KMS-11 (cell line): ENCODE measurements around the gene TMPRSS3.

Experiments used
- H2AFZ ChIP-seq: fragments of 200-600 bp; sonication (generic); 2 replicates; pipeline ENCODE4 v1.6.1; 2016; ENCODE audit warnings: antibody characterized with exemption, mixed run types, low read depth
- H3K27ac ChIP-seq: fragments of 200-600 bp; sonication (generic); 2 replicates; pipeline ENCODE4 v1.6.1; 2016; ENCODE audit warnings: mild to moderate bottlenecking, mixed run types
- H3K27me3 ChIP-seq: fragments of 200-600 bp; sonication (generic); 2 replicates; pipeline ENCODE4 v1.6.1; 2017; ENCODE audit warnings: mild to moderate bottlenecking, low read depth, mixed run types, moderate library complexity; ENCODE audit not compliant: insufficient read depth
- H3K36me3 ChIP-seq: fragments of 200-600 bp; sonication (generic); 2 replicates; pipeline ENCODE4 v1.6.1; 2017; ENCODE audit warnings: mild to moderate bottlenecking, mixed run types; ENCODE audit not compliant: insufficient read depth
- H3K4me1 ChIP-seq: fragments of 200-600 bp; sonication (generic); 2 replicates; pipeline ENCODE4 v1.6.1; 2016; ENCODE audit warnings: mild to moderate bottlenecking, low read depth, mixed run types; ENCODE audit not compliant: poor library complexity, severe bottlenecking
- H3K4me2 ChIP-seq: fragments of 200-600 bp; sonication (generic); 2 replicates; pipeline ENCODE4 v1.7.0; 2016; ENCODE audit warnings: mild to moderate bottlenecking, mixed run types
- H3K4me3 ChIP-seq: fragments of 200-600 bp; sonication (generic); IDR thresholded peaks from 2 replicates; pipeline ENCODE4 v1.6.1; 2017; ENCODE audit warnings: low read depth, low read length, mixed read lengths; ENCODE audit not compliant: insufficient read depth
- H3K79me2 ChIP-seq: fragments of 200-600 bp; sonication (generic); 2 replicates; pipeline ENCODE4 v1.6.1; 2016; ENCODE audit warnings: low read depth, mixed run types; ENCODE audit not compliant: insufficient read depth
- H3K9ac ChIP-seq: fragments of 200-600 bp; sonication (generic); 2 replicates; pipeline ENCODE4 v1.6.1; 2016; ENCODE audit warnings: mild to moderate bottlenecking, mixed run types
- H4K20me1 ChIP-seq: fragments of 200-600 bp; sonication (generic); 2 replicates; pipeline ENCODE4 v1.6.1; 2016; ENCODE audit warnings: mild to moderate bottlenecking, mixed run types; ENCODE audit not compliant: insufficient read depth
- TF ChIP-seq, protein P1 (sequence below): fragments of 200-600 bp; sonication (generic); conservative IDR thresholded peaks from 2 replicates; pipeline ENCODE4 v1.6.1; 2017; ENCODE audit warnings: low read depth, mild to moderate bottlenecking, antibody characterized with exemption, low read length, moderate library complexity, mixed read lengths

TMPRSS3 gene

DNA sequence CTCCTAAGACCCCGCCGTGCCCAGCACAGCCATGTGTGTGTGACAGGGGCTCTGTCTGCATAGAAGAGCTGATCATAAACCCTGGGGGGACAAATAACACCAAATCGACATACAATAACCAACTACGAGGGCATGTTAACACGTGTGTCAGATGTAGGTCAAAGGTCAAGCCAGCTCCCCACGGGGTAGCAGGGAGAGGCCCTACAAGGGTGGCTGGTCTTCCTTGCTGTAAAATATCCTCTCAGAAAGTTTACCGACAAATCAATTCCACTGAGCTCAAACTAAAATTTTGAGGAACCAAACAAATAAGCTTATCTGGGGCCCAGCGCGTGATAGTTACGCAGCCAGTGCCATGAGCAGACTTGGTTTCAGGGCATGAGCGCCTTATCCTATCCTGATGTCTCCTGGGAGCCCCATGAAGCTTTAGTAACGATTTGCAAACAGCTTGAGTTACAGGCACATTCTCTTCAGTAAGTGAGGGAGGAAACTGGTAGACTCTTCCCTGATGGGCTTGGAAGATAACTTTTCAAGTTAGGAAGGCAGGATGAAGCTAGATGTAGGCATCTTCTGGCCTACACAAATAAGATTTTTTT, 2.7 kb upstream of the TMPRSS3 start:
- H3K4me3 ChIP-seq: no peak overlapping the region
- no peaks in the 10 kb centered on the region for H3K36me3 ChIP-seq
- TF ChIP-seq, protein P1, sequence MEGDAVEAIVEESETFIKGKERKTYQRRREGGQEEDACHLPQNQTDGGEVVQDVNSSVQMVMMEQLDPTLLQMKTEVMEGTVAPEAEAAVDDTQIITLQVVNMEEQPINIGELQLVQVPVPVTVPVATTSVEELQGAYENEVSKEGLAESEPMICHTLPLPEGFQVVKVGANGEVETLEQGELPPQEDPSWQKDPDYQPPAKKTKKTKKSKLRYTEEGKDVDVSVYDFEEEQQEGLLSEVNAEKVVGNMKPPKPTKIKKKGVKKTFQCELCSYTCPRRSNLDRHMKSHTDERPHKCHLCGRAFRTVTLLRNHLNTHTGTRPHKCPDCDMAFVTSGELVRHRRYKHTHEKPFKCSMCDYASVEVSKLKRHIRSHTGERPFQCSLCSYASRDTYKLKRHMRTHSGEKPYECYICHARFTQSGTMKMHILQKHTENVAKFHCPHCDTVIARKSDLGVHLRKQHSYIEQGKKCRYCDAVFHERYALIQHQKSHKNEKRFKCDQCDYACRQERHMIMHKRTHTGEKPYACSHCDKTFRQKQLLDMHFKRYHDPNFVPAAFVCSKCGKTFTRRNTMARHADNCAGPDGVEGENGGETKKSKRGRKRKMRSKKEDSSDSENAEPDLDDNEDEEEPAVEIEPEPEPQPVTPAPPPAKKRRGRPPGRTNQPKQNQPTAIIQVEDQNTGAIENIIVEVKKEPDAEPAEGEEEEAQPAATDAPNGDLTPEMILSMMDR: no peak
- no peak overlapping the region for H3K4me2 ChIP-seq
- H3K9ac ChIP-seq: no peak overlapping the region
- no peaks in the 10 kb centered on the region for H3K4me1 ChIP-seq
- no peak overlapping the region for H2AFZ ChIP-seq
- no peak overlapping the region for H3K27ac ChIP-seq
- no peaks in the 10 kb centered on the region for H4K20me1 ChIP-seq
- H3K79me2 ChIP-seq: no peaks in the 10 kb centered on the region
- H3K27me3 ChIP-seq: peaks cover 10% of the 10 kb centered on the region; the same call in 1 of the 2 replicates

DNA sequence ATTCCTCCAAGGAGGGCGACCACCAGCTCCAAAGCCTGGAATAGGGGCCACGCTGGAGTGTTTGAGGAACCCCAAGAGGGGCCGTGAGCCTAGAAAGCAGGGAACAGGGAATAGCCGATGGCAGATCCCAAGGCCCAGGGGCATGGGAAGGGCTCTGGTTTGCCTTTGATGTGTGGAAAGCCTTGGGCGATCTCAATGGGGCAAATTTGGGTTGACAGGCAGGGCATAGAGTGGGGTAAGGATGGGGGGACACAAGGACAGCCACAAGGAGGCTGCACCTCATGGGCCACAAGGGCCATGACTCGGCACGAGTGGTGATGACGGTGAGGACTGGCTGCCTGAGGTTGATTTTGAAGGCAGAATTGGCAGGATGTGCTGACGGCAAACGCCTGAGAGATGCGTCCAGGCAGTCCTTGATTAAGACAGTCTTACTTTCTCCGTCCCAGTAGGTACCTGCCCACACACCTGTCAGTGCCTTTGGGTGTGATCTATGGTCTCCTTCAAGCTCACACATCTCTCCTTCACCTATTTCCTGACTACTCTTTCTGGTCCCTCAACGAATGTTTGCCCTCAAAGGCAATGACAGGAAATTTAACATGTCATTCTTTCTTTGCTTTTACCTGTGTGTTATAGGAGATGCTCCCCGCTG, 2.0 kb upstream of the TMPRSS3 start:
- no peak overlapping the region for H3K4me2 ChIP-seq
- no peak overlapping the region for H3K4me3 ChIP-seq
- H3K36me3 ChIP-seq: no peaks in the 10 kb centered on the region
- no peaks in the 10 kb centered on the region for H3K79me2 ChIP-seq
- no peak overlapping the region for H2AFZ ChIP-seq
- no peaks in the 10 kb centered on the region for H3K4me1 ChIP-seq
- H3K27ac ChIP-seq: no peak overlapping the region
- H4K20me1 ChIP-seq: no peaks in the 10 kb centered on the region
- TF ChIP-seq, protein P1: no peak
- peaks cover 15% of the 10 kb centered on the region; the same call in 1 of the 2 replicates for H3K27me3 ChIP-seq
- no peak overlapping the region for H3K9ac ChIP-seq

DNA sequence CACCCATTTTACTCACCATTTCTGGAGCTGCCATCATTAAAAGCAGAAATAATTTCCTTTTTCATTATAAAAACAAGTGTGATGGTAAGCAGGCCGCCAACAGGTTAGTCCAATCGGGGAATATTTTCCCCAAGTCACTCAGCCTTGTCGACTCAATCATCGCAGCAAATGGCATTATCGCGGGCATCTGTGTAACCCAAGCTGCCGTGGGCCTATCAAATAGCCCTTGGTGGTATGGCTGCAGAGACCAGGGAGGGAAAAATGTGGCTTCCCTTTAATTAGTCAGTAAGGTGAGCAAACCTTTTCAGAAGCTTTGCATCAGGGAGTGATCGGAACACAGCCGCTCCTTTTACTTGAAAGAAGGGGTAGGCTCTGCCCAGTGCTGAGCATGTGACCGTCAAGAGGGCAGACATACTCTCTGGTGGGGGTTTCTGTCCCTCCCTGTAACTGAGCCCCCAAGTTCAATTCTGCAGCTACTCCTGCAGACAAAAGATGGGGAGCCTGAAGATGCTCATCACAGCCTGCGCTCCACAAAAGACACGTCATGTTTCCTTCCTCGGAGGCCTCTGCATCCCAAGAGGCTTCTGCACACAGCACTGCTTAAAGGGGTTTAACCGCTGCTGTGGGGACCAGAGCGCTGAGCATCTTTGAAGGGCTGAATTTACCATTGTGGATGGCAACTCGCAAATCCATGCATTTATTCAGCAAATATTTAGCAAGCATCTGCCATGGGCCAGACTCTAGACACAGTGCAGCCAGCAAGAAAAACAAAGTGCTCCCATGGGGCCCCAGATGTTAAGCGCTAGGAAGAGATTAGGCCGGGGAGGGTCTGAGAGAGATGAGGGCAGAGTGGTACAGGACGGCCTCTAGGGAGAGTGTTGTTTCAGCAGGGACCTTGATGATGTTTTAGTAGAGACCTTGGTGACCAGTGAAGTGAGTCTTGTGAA, 1.2 kb upstream of the TMPRSS3 start:
- H4K20me1 ChIP-seq: no peaks in the 10 kb centered on the region
- no peak overlapping the region for H3K27ac ChIP-seq
- peaks cover 15% of the 10 kb centered on the region; the same call in 1 of the 2 replicates for H3K27me3 ChIP-seq
- H3K9ac ChIP-seq: no peak overlapping the region
- no peaks in the 10 kb centered on the region for H3K4me1 ChIP-seq
- H3K36me3 ChIP-seq: no peaks in the 10 kb centered on the region
- H2AFZ ChIP-seq: no peak overlapping the region
- no peaks in the 10 kb centered on the region for H3K79me2 ChIP-seq
- H3K4me2 ChIP-seq: no peak overlapping the region
- TF ChIP-seq, protein P1: no peak
- H3K4me3 ChIP-seq: no peak overlapping the region

DNA sequence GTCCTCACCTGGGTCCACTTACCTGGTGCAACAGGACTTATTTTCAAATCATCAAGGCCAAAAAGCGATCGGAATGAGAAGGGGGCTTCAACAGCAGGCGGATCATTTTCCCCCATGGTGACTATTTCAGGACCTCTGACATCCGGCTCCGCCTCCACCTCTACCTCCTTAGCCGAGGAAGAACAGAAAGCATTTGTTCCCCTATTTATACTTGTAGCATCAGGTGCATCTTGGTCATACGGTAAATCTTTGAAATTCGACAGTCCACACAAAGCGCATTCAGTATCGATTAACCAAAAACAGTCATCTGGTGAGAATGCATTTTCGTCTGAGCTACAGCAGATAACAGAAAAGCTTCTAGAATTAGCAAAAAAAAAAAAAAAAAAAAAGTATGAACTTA, 550 bp downstream of the TMPRSS3 start:
- Histone ChIP-seq H2AFZ (no peak overlapping the region), H3K4me3 (no peak overlapping the region), H3K9ac (no peak overlapping the region), H4K20me1 (no peaks in the 10 kb centered on the region), H3K27me3 (peaks cover 23% of the 10 kb centered on the region; the same call in 1 of the 2 replicates), H3K27ac (no peak overlapping the region), H3K4me2 (no peak overlapping the region), H3K36me3 (no peaks in the 10 kb centered on the region), H3K4me1 (no peaks in the 10 kb centered on the region), H3K79me2 (no peaks in the 10 kb centered on the region)
- TF ChIP-seq, protein P1: no peak
